DMS79 treated with DMSO at 0.1 percent for 48 hours (cell line): ENCODE results near the gene NCAPG2.
A peak's percentile ranks its signal among the peaks of the same experiment; 100 is the strongest.
"Not testable (repeated sequence)": the region's sequence is repeated elsewhere in the genome, so short reads cannot be mapped to it uniquely, and the experiment has no call there.

Experiments used
- DNase-seq: peaks from one replicate; lab custom pipeline; 2025; lab: John Stamatoyannopoulos, UW

NCAPG2 gene

DNA sequence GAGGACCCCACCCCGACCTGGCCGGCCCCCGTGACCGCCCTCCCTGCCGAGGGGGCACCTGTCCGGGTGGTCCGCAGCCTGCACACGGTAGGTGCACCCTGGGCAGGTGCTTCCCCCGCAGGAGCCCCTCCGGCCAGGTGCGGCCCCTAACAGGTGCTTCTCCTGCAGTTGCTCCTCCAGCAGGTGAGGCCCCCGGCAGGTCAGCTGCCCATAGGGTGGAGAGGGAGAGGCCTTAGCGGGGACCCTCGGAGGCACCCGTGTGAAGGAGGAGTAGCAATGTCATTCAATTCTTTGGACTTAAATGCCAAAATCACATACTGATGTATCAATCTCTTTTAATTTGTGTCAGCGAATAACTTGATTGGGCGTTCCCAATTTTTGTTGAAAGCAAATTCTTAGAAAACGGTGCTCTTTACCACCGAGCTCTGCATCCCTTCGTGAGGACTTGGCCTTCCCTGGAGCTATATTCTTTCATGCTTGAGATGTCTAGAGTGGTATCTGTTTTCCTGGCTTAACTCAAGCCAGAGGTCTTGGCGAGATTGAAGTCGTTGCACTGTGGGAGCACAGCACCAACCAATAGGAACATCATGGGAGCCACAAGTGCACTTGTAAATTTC is 738 bp upstream of the NCAPG2 start:
- peak; percentile 67 for DNase-seq

DNA sequence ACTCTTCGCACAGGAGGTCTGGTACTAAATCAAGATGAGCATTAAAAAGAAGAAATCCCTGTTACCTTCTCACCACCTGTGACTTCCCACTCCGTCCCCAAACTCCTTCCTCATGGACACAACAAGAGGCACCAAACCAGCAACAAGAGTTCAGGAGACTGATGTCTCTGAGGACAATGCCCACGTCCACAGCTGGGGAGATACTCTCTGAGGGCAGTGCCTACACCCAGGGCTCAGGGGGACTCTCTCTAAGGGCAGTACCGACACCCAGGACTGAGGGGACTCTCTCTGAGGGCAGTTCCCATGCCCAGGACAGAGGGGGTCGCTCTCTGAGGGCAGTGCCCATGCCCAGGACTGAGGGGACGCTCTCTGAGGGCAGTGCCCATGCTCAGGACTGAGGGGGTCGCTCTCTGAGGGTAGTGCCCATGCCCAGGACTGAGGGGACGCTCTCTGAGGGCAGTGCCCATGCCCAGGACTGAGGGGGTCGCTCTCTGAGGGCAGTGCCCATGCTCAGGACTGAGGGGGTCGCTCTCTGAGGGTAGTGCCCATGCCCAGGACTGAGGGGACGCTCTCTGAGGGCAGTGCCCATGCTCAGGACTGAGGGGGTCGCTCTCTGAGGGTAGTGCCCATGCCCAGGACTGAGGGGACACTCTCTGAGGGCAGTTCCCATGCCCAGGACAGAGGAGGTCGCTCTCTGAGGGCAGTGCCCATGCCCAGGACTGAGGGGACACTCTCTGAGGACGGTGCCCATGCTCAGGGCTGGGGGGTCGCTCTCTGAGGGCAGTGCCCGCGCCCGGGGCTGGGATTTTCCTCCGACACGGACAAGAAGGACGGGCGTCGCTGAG is 703 bp downstream of the NCAPG2 start:
- DNase-seq = not testable (repeated sequence)

DNA sequence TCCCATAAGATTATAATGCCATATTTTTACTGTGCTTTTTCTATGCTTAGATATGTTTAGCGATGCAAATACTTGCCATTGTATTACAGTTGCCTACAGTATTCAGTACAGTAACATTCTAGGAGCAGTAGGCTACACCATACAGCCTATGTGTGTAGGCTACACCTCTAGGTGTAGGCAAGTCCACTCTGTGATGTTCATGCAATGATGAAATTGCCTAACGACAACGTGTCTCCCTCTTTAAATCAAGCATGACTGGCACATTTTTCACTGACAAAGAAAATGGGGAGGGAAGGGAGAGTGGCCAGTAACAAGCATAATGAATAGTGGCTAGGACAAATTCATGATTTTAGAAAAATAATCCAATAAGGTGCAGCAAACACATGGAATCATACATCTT is 1.7 kb downstream of the NCAPG2 start:
- DNase-seq = no peak

DNA sequence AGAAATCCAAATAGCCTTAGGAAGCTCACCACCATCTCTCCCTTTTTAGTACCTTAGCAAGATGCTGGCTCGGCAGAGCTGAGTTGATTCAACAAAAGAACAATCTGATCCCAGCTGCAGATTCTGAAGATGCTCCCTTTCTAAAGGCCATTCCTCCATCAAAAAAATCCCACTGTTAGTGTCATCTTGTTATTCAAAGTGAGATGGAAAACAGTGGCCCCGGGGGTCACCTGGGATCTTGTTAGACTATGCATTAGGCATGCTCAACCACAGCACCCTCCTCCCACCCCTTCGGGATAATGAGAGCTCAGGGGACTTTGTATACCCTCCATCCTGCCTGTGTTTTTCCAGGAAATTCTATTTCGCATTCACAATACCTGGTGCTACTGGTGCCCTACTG is 2.4 kb downstream of the NCAPG2 start:
- no peak for DNase-seq

DNA sequence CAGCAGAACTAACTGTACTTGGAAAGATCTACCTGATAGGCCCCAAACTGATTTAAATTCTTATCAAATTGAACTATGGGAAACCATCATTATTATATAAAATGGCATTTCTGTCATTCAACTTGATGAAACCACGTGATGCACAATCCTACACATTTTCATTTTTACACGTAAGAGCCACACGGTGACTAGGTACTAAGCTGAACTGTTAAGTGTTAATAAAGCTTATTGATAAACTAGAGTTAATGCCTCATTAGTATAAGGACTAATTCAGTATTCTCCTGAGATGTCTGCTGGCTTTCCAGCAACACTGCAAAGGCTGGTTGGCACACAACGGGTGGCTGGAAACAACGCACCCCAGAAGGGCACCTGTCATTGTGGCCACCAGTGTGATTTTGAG is 4.6 kb downstream of the NCAPG2 start:
- DNase-seq = no peak

DNA sequence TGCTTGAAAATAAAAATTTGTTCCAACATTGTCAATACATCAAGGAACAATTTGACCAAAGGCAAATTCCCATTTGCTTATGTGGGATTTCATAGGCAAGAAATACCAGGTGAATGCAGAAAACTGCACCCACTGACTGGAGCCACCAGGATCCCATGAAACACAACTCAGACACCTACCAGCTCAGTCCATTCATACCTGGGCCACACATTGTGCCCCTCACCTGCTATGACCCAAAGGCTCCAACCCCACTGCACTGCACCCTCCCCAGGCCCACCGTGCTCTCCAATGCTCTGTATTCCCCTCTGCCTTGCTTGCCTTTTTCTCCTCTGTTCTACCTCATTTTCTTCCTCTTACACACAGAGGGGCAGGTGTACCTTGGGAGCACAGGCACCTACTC is 5.3 kb downstream of the NCAPG2 start:
- no peak for DNase-seq

DNA sequence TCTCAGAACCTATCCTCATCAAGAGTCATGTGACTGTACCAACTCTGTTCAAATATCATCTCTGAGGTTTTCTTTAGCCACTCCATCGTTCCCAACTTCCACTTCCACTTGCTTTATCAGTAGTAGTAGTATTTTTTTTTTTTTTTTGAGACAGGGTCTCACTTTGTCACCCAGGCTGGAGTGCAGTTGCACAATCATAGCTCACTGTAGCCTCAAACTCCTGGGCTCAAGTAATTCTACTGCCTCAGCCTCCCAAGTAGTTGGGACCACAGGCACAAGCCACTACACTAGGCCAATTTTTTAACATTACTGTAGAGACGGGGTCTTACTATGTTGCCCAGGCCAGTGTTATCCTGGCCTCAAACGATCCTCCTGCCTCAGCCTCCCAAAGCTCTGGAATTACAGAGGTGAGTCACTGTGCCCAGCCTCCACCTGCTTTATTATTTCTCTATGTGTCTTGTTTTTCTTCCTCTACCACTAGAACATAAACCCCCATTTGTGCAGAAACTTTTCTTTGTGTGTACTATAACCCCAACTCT is 5.9 kb downstream of the NCAPG2 start:
- no peak for DNase-seq

DNA sequence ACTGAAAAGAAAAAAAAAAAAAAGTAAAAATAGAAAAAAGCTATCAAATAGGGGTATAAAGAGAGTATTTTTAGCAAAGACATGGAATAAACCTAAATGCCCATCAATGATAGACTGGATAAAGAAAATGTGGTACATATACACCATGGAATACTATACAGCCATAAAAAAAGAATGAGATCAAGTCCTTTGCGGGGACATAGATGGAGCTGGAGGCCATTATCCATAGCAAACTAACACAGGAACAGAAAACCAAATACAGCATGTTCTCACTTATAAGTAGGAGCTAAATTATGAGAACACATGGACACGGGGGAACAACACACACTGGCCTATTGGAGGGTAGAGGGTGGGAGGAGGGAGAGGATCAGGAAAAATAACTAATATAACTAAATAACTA is 7.0 kb downstream of the NCAPG2 start:
- not testable (repeated sequence) for DNase-seq

DNA sequence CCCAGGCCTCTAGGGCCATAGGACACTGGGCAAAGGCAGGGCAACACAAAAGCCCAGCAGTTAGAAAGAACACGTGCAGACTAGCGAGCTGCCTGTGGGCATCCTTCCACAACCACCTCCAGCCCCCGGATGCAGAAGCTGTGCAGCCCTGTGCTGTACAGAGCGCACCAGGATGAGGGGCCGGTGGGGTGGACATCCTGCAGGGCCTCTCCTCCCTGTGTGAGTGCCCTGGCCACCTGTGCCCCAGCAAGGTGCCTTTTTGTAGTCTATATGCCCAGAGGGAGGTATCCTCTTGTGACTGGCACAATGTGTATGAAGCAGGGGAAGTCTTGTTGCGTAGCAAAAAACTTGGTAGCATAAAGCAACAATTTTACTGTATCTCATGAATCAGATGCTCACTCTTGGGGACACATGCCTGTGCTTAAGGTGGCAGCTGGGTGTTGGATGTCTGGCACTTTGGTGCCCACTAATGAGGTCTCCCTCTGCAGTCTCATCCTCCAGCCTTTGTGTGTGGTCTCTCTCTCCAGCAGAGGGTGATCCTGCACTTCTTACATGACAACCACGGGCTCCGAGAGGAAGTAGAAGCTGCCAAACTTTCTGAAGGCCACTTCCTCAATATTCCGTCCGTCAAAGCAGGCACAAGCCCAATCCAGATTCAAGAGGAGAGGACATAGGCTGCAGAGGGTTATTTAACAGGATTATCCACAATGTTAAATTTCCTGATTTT is 8.7 kb downstream of the NCAPG2 start:
- no peak for DNase-seq

DNA sequence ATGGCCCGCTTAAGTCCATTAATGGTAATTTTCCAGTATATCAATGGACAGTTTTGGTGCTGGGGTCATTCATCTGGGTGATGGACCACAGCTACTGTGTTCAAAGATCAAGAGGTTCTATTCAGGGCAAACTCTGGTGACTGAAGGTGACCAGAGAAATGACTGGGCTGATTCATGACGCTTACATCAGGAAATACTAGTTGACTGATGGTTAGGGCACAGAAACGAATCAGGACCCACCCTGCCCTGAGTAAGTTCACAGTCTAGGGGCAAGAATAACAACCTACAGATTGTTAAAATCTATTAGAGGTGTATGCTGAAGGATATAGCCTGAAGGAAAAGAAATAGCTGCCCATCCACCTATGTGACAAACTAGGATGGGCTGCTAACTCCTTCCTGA is 9.5 kb downstream of the NCAPG2 start:
- no peak for DNase-seq

DNA sequence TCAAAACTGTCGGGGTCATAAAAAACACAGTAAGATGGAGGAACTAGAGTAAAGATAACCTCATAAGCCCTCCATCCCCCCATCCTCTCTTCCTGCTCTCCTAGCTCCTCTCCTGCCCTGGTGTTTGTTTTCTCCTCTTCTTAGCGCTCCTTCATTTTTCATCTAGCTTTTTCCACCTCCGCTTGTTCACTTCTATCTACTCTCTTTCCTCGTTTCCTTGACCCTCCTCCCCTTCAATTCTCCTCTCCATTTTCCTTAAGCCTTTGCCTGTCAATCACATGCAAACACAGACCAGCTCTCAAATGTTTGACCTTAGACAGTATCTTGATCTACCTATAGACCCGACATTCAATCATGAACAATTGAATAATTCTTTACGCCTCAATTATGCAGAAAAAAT is 10.0 kb downstream of the NCAPG2 start:
- DNase-seq = no peak

DNA sequence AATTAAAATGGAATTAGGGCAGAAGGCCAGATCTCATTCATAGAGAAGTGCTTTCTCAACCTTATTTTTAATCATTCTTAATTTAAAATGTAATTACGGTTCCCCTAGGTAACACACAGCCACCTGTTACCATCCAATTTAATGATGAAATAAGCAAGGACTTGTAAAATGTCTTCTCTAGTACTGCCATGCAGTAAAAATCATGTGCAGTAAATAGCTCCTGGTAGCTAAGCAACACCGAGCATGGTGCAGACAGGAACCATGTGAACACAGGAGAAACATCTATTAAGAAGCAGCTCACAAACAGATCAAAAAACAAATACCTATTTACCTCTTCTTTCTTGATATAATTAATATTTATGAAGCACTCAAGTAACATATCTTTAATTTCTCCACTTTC is 15.1 kb downstream of the NCAPG2 start:
- no peak for DNase-seq

DNA sequence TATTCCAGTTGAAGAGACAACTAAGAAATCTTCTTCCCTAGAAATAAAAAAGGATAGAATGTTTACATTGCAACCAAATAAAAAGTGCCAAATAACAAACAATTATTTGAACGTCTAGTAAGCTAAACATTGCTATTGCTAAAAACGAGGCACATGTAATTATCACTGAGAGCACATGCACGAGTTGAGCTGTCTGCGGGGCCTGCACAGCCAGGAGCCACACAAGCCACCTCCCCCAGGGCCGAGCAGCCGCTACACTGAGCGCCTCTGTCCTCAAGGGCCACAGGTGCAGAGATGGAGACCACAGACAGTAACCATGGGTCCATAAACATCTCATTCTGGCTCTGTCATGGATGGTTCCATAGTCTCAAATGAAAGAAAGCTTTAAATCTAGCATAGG is 17.2 kb downstream of the NCAPG2 start:
- DNase-seq = no peak

DNA sequence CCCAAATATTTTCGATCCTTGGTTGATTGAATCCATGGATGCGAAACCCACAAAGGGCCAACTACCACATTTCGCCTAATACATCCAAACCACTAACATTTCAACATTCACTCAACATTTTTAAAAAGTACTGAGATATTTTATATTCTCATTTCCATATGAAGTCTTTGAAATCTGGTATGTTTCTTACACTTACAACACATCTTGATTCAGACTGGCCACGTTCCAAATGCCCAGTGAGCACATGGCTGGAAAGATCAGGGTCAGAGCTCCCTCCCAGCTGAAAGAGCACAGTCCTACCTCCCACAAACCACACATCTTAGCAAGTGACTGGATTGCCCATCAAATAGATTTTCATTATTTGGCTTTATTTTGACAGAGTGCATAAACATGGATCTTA is 18.9 kb downstream of the NCAPG2 start:
- DNase-seq = no peak

DNA sequence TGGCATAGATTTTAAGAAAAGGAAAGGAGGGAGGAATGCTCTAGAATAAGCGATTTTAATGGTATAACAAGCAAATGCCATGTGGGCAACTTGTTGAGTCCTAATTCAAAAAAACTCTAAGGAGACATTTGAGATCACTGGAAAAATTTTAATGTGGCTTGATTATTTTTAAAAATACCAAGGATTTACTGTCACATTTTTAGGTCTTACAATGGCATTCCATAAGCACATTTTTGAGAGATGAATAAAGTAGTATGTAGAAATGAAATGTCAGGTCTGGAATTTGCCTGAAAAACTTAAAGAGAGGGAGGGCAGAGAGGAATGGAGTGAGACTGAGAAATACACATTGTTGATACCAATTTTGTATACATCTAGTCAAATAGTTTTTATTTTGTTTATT is 20.3 kb downstream of the NCAPG2 start:
- DNase-seq = no peak

DNA sequence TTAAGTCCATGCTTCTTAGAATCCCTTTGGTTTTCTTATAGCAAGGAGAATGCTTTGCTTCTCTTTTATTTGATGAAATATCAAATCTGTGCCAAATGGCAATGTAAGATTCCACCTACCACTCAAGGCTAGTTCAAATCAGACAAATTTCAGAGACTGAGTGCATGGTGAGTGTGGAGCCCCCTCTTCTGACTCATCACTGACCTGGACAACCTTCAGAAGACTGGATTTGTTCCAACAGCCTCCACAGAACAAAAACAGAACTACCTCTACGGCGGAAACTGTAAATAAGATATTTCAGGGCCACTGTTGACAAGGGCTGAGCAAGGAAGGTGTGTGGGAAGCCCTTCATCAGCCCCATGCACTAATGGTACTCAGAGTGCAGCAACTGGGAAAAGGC is 21.1 kb downstream of the NCAPG2 start:
- DNase-seq = no peak

DNA sequence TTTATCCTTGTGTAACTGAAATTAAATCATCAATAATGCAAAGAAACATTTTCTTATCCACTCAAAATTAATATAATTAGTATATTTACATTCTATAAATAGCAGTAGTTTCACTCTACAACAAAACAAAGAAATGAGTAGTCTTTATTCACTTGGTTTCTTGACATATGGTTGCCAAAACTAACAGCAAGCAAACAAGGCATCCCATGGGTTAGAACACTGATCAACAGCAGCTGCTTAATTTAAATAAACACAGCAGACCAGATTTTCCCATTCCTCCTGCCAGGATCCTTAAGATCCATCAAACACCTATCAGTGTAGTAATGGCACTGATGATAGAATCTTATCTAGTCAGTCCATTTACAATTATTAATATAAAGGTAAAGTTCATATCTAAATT is 22.1 kb downstream of the NCAPG2 start:
- no peak for DNase-seq

DNA sequence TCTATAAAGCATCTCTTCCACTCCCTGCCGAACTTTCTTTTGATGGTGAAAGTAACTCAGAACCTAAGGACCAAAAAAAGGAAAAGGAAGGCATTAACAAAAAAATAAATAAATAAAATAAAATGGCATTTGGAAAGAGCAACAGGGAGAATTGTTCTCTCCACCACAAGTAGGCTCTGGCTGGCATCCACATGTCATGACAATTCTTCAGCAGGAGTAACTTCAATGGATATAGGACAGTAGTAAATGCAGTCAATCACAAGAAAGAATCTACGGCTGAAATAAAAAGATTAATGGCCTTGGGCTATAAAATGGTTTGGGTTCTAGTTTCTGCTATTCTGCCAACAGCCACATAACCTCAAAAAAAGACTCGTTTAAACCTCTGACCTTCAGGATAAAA is 23.9 kb downstream of the NCAPG2 start:
- DNase-seq = no peak

DNA sequence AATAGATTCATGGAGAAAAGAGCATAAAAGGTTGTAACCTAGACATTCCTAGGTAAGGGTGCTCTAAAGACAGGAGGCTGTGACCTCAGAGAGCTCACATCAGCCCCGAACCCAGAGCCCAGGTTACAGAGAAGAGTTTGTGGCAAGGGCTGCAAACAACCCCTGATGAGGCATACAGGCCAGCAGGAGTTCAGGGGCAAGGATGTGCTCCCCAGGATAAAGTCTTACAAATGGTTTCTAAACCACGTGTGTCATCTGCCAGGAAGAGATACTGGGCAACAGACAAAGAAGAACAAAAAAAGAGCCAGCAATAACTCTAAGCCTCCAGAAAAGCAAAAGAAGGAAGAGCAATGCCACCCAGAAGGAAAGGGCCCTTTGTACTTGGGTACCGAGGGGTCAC is 27.7 kb downstream of the NCAPG2 start:
- no peak for DNase-seq

DNA sequence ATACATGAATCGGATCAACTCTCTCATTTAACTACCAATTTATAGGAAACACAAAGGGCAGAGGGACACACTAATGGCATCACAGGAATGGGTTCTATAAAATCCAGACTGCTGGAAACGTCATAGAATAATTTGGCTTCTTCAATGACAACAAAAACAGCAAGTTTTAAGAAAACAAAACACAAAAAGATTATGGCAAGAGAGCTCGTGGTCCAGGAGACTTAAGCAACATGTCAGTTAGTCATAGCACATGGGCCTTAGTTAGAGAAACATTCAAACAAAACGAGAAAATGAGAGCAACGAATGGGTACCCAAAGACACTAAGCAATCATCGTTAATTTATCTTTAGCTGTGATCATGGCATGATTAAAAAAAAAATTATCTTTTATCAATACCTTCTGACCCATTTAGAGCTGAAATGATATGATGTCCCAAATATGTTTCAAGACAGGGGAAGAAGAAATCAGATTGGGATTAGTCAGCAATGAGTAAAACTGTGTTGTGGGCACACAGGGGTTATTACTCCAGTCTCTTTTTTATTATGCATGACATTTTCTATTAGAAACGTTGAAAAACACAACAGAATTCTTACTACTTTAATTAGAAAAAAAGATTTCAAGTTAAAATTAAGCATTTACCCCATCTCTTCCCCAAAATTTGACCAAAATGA is 28.3 kb downstream of the NCAPG2 start:
- DNase-seq = no peak

DNA sequence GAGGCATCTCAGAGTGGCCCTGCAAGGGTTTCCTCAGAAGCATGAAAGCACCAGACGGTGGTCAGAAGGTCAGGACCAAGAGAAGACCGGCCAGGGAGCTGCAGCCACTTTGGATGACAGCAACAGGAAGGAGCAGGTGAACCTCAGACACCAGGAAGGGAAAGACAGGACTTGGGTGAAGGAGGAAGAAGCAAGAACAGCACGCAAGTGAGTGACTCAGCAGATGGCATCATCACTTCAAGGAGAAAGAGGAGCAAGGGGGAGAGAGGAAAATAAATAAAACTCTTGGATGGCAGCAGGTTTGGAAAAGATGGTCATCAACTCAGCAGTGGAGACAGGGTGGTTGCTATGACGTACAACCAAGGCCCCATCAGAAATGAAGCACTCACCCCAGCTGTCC is 31.6 kb downstream of the NCAPG2 start:
- no peak for DNase-seq

DNA sequence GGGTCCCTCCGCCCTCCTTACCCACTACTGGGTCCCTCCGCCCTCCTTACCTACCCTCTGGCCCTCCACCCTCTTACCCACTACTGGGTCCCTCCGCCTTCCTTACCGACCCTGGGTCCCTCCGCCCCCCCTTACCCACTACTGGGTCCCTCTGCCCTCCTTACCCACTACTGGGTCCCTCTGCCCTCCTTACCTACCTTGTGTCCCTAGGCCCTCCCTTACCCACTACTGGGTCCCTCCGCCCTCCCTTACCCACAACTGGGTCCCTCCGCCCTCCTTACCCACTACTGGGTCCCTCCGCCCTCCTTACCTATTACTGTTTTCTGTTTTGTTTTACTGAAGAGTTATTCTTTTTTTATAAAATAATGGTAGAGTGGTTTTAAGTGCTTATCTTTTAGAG is 36.5 kb downstream of the NCAPG2 start:
- not testable (repeated sequence) for DNase-seq
